Suprapubic skin (tissue), 3 donors: ENCODE data around the gene SLC4A9.

Source experiments
- POLR2A ChIP-seq, 2 donors: fragments of 450-650 bp; IDR thresholded peaks; one replicate each; pipeline ENCODE4 v1.6.1; 2017; ENCODE audit warnings: antibody characterized with exemption in 2 of 2, mild to moderate bottlenecking in 2 of 2, moderate library complexity in 2 of 2
- TF ChIP-seq, protein P1 (sequence below), 2 donors: fragments of 200-600 bp in 1 of 2; fragments of 450-650 bp in 1 of 2; sonication (generic) in 1 of 2; IDR thresholded peaks; one replicate each; pipeline ENCODE4 v1.5.1; 2016 to 2019; ENCODE audit warnings: antibody characterized with exemption in 2 of 2, mild to moderate bottlenecking in 1 of 2, moderate library complexity in 1 of 2

DNA sequence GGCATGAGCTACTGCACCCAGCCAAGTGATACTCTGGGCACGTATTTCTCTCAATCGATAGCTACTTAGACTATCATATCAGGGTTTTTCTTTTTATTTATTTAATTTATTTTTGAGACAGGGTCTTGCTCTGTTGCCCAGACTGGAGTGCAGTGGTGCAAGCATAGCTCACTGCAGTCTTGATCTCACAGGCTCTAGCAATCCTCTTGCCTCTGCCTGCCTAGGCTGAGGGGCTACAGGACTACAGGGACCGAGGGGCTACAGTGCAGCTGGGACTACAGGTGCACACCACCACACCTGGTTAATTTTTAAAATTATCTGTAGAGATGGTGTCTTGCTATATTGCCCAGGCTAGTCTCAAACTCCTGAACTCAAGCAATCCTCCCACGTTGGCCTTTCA, 21.4 kb downstream of the SLC4A9 start:
- TF ChIP-seq, protein P1, sequence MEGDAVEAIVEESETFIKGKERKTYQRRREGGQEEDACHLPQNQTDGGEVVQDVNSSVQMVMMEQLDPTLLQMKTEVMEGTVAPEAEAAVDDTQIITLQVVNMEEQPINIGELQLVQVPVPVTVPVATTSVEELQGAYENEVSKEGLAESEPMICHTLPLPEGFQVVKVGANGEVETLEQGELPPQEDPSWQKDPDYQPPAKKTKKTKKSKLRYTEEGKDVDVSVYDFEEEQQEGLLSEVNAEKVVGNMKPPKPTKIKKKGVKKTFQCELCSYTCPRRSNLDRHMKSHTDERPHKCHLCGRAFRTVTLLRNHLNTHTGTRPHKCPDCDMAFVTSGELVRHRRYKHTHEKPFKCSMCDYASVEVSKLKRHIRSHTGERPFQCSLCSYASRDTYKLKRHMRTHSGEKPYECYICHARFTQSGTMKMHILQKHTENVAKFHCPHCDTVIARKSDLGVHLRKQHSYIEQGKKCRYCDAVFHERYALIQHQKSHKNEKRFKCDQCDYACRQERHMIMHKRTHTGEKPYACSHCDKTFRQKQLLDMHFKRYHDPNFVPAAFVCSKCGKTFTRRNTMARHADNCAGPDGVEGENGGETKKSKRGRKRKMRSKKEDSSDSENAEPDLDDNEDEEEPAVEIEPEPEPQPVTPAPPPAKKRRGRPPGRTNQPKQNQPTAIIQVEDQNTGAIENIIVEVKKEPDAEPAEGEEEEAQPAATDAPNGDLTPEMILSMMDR (IDR thresholded peaks at IDR 0.05), result no peak
- no peak for TF ChIP-seq POLR2A (IDR thresholded peaks at IDR 0.05)
